ENCODE data around the gene SYT2. TPM values are rescaled to one million over a fixed set of nuclear protein-coding genes. Genes with fewer than 3 reads are reported as not detected.

SYT2 gene
- total RNA-seq, 1 experiment from 2014 or later = 12.1 TPM

- TF ChIP-seq FOXP4 (CRISPR knock-in tag; IDR thresholded peaks at IDR 0.05) (peak; percentile 68; the same call in 1 of the 2 replicates), ATF2 (CRISPR knock-in tag; IDR thresholded peaks at IDR 0.05; ENCODE audit: borderline replicate concordance, low read depth) (no peak), ZNF138 (CRISPR knock-in tag; conservative IDR thresholded peaks at IDR 0.05) (0 out of 2 replicates have a peak, but pooled peaks have one; percentile 15), ZNF671 (CRISPR knock-in tag; IDR thresholded peaks at IDR 0.05) (no peak), TCF7 (CRISPR knock-in tag; IDR thresholded peaks at IDR 0.05; ENCODE audit: low read depth) (no peak), AFF4 (CRISPR knock-in tag; IDR thresholded peaks at IDR 0.05; ENCODE audit: borderline replicate concordance) (0 out of 2 replicates have a peak, but pooled peaks have one; percentile 28), ETV6 (CRISPR knock-in tag; IDR thresholded peaks at IDR 0.05) (peak; percentile 81)
Observed at GRCh38 chr1:202710070-202711045, at the start of gene SYT2 (continued).

- TF ChIP-seq ZBTB21 (CRISPR knock-in tag; IDR thresholded peaks at IDR 0.05; ENCODE audit: borderline replicate concordance) = no peak
- Mint-ChIP-seq H3K4me3 (no peak overlapping the region), H3K9me3 (no peaks in the 10 kb centered on the region), H3K27ac (no peak overlapping the region), H3K36me3 (peaks cover 89% of the 10 kb centered on the region), H3K27me3 (ENCODE audit: low read depth) (no peaks in the 10 kb centered on the region), H3K4me1 (no peaks in the 10 kb centered on the region)
- ChIA-PET CTCF (no interaction called here), POLR2A (no interaction called here)
- ATAC-seq (no peak), DNase-seq (ENCODE audit: low spot score) (no peak)
Observed at GRCh38 chr1:202756391-202756790, 46.1 kb upstream of the SYT2 start.

- ChIA-PET POLR2A (no interaction called here), CTCF (no interaction called here)
- Mint-ChIP-seq H3K36me3 (peaks cover 92% of the 10 kb centered on the region), H3K27me3 (ENCODE audit: low read depth) (no peaks in the 10 kb centered on the region), H3K9me3 (no peaks in the 10 kb centered on the region), H3K4me1 (no peaks in the 10 kb centered on the region), H3K4me3 (no peak overlapping the region), H3K27ac (no peak overlapping the region)
- DNase-seq (ENCODE audit: low spot score) (no peak), ATAC-seq (no peak)
- TF ChIP-seq ESRRA (CRISPR knock-in tag; IDR thresholded peaks at IDR 0.05; ENCODE audit: borderline replicate concordance) (no peak), ZNF532 (CRISPR knock-in tag; IDR thresholded peaks at IDR 0.05; ENCODE audit: borderline replicate concordance) (no peak), RELA (CRISPR knock-in tag; IDR thresholded peaks at IDR 0.05; ENCODE audit: borderline replicate concordance) (no peak), SP1 (CRISPR knock-in tag; conservative IDR thresholded peaks at IDR 0.05) (no peak), ZBTB43 (CRISPR knock-in tag; IDR thresholded peaks at IDR 0.05) (no peak), E2F4 (CRISPR knock-in tag; IDR thresholded peaks at IDR 0.05; ENCODE audit: borderline replicate concordance, low read depth) (no peak), MAX (CRISPR knock-in tag; IDR thresholded peaks at IDR 0.05) (no peak)
Observed at GRCh38 chr1:202754293-202754692, 44.0 kb upstream of the SYT2 start.

All from WTC11 (cell line).